AG09309 (cell line): ENCODE data around the gene KYAT1.
A peak's percentile ranks its signal among the peaks of the same experiment; 100 is the strongest.

Source experiments
- DNase-seq: peaks from one replicate; pipeline ENCODE4 v3.0.0-alpha.2; 2010; ENCODE audit warnings: low read depth
- H3K4me3 ChIP-seq: 2 replicates; pipeline ENCODE4 v1.5.1; 2011; ENCODE audit warnings: mild to moderate bottlenecking, low read depth, low read length, moderate library complexity; ENCODE audit not compliant: control insufficient read depth
- CTCF ChIP-seq: IDR thresholded peaks from 2 replicates; pipeline ENCODE4 v1.5.1; 2011; ENCODE audit warnings: mild to moderate bottlenecking, low read depth, low read length, inconsistent platforms; ENCODE audit not compliant: insufficient read depth, control insufficient read depth; ENCODE audit errors: missing control alignments

KYAT1 gene

GRCh38 chr9:128822407-128823042, 59.2 kb downstream of the KYAT1 start:
- DNase-seq, result no peak
- no peak for TF ChIP-seq CTCF
- no peak overlapping the region for H3K4me3 ChIP-seq

GRCh38 chr9:128821584-128822406, 60.0 kb downstream of the KYAT1 start:
- no peak for DNase-seq
- no peak overlapping the region for H3K4me3 ChIP-seq
- no peak for TF ChIP-seq CTCF

GRCh38 chr9:128820665-128821583, 60.8 kb downstream of the KYAT1 start:
- DNase-seq, result no peak
- H3K4me3 ChIP-seq, result no peak overlapping the region
- no peak for TF ChIP-seq CTCF

- no peak overlapping the region for H3K4me3 ChIP-seq
- TF ChIP-seq CTCF, result no peak
- DNase-seq, result no peak
Observed at GRCh38 chr9:128819716-128820664, 61.8 kb downstream of the KYAT1 start.

- DNase-seq, result no peak
- TF ChIP-seq CTCF, result no peak
- H3K4me3 ChIP-seq, result peak overlapping the region; percentile 63
Observed at GRCh38 chr9:128818839-128819715, 62.7 kb downstream of the KYAT1 start.
